HG02642 (cell line): ENCODE data around the gene TRAP1.
"Not testable (repeated sequence)": the region's sequence is repeated elsewhere in the genome, so short reads cannot be mapped to it uniquely, and the experiment has no call there.

Experiments
- ATAC-seq: cut with Tn5 transposase; IDR thresholded peaks from one replicate; pipeline ENCODE4 v1.9.1; 2021; ENCODE audit warnings: mild to moderate bottlenecking; ENCODE audit not compliant: unreplicated experiment, poor library complexity

TRAP1 gene

GRCh38 chr16:3625331-3625730 lies 92.0 kb downstream of the TRAP1 start:
- ATAC-seq = no peak

- ATAC-seq = no peak
These were observed 93.7 kb downstream of the TRAP1 start for GRCh38 chr16:3623642-3624041.

GRCh38 chr16:3618769-3619141 lies 98.6 kb downstream of the TRAP1 start:
- no peak for ATAC-seq

GRCh38 chr16:3612510-3613466 lies 104.5 kb downstream of the TRAP1 start:
- ATAC-seq = no peak

GRCh38 chr16:3611146-3611975 lies 106.0 kb downstream of the TRAP1 start, which contains the start of gene SLX4:
Gene SLX4 (minus strand): TSS chr16:3611606. CDS start chr16:3608964, 2,642 bp downstream.
- ATAC-seq = peak; percentile 89

- no peak for ATAC-seq
These were observed 106.6 kb downstream of the TRAP1 start for GRCh38 chr16:3610698-3611145.

GRCh38 chr16:3609895-3610697 lies 107.2 kb downstream of the TRAP1 start:
- no peak for ATAC-seq

- ATAC-seq = not testable (repeated sequence)
These were observed 108.3 kb downstream of the TRAP1 start for GRCh38 chr16:3608976-3609375.

GRCh38 chr16:3608069-3608468 lies 109.3 kb downstream of the TRAP1 start:
- ATAC-seq = no peak
